ENCODE results near the gene PTS. TPM values are rescaled to one million over a fixed set of nuclear protein-coding genes. Genes with fewer than 3 reads are reported as not detected.

The PTS gene
- total RNA-seq, 1 experiment from 2014 or later: 48.6 TPM

DNA sequence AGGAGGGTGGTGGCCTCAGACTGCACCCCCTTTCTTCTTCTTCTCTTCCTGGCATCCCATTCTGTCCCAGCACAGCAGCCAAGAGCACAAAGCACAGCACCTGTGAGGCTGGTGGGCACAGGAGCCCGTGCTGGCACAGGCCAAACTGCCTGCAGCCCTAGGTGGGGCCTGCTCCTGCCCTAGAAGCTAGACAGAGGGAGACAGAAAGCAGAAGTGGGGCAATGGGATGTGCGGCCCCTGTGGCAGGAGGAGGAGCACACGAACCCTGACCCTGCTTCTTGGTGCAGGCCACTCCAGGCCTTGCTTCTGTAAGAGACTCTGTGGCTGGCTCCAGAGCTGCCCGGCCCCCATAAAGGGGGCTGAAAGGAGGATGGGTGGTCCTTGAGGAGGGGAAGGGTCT, 3.9 kb upstream of the PTS start:
- no peak overlapping the region for H3T11ph ChIP-seq (ENCODE audit: low read length)
- no peak overlapping the region for H3K14ac ChIP-seq (ENCODE audit: insufficient read depth, low read length)
- no peaks in the 10 kb centered on the region for H4K20me1 ChIP-seq (ENCODE audit: control insufficient read depth, insufficient read depth, insufficient read length)
- no peak overlapping the region for H4K91ac ChIP-seq (ENCODE audit: insufficient read length, low read depth, low read length)
- Mint-ChIP-seq H3K27me3 (ENCODE audit: low read depth) (peaks cover 21% of the 10 kb centered on the region), H3K9me3 (no peaks in the 10 kb centered on the region; a peak in 1 of 5 replicates), H3K36me3 (ENCODE audit: insufficient read depth in 1 of 3, low read depth in 3 of 3) (no peaks in the 10 kb centered on the region; a peak in 1 of 7 replicates), H3K4me3 (no peak overlapping the region), H3K4me1 (peaks cover 4% of the 10 kb centered on the region in 2 experiments), H3K27ac (no peak overlapping the region)
- WGBS (ENCODE audit: extremely low coverage, insufficient read length, low lambda C conversion rate): no CpG with 5 or more reads among the region's 4 CpGs
- no peak overlapping the region for H2BK12ac ChIP-seq (ENCODE audit: insufficient read length, low read depth, low read length)
- peaks cover 8% of the 10 kb centered on the region for H3K23me2 ChIP-seq (ENCODE audit: insufficient read length, low read depth, low read length, poor library complexity, severe bottlenecking)
- H2BK20ac ChIP-seq (ENCODE audit: low read depth, low read length, poor library complexity, severe bottlenecking): no peak overlapping the region
- H2BK15ac ChIP-seq (ENCODE audit: low read depth, low read length): no peak overlapping the region
- H3K23ac ChIP-seq (ENCODE audit: insufficient read length, low read depth, low read length): no peak overlapping the region
- H3K9ac ChIP-seq (ENCODE audit: extremely low read depth, insufficient read length, low read length): no peak overlapping the region
- no peak overlapping the region for H2AK5ac ChIP-seq (ENCODE audit: insufficient read length, low read length)
- no peak overlapping the region for H3K56ac ChIP-seq (ENCODE audit: insufficient read length, low read depth, low read length)
- H4K8ac ChIP-seq (replicated peaks; ENCODE audit: insufficient read length, low read depth, low read length): no peak overlapping the region
- no peak overlapping the region for H2BK120ac ChIP-seq (ENCODE audit: low read depth, low read length, poor library complexity, severe bottlenecking)
- no peak overlapping the region for H3K27ac ChIP-seq (ENCODE audit: insufficient read length, low read depth, low read length)
- H3K4ac ChIP-seq (ENCODE audit: low read depth, low read length): no peak overlapping the region
- no peaks in the 10 kb centered on the region; the same call in 1 of the 2 replicates for H3K79me2 ChIP-seq (ENCODE audit: insufficient read depth, low read length)
- H2AFZ ChIP-seq (ENCODE audit: low read length): no peak overlapping the region
- no peak overlapping the region for H3K18ac ChIP-seq (ENCODE audit: insufficient read length, low read depth, low read length)
- H3K9me3 ChIP-seq (ENCODE audit: control insufficient read depth, low read depth, low read length): no peaks in the 10 kb centered on the region
- no peak overlapping the region for H2BK5ac ChIP-seq (ENCODE audit: insufficient read length, low read length)
- no peak overlapping the region for H3K4me2 ChIP-seq (ENCODE audit: insufficient read depth, insufficient read length, low read length)
- H3K4me1 ChIP-seq (ENCODE audit: insufficient read depth, low read length): no peaks in the 10 kb centered on the region
- no peaks in the 10 kb centered on the region for H3K79me1 ChIP-seq (ENCODE audit: insufficient read depth, low read depth, low read length, poor library complexity, severe bottlenecking)
- H3K27me3 ChIP-seq (ENCODE audit: insufficient read depth, low read length): no peaks in the 10 kb centered on the region; the same call in 1 of the 2 replicates
- TF ChIP-seq, protein P1, sequence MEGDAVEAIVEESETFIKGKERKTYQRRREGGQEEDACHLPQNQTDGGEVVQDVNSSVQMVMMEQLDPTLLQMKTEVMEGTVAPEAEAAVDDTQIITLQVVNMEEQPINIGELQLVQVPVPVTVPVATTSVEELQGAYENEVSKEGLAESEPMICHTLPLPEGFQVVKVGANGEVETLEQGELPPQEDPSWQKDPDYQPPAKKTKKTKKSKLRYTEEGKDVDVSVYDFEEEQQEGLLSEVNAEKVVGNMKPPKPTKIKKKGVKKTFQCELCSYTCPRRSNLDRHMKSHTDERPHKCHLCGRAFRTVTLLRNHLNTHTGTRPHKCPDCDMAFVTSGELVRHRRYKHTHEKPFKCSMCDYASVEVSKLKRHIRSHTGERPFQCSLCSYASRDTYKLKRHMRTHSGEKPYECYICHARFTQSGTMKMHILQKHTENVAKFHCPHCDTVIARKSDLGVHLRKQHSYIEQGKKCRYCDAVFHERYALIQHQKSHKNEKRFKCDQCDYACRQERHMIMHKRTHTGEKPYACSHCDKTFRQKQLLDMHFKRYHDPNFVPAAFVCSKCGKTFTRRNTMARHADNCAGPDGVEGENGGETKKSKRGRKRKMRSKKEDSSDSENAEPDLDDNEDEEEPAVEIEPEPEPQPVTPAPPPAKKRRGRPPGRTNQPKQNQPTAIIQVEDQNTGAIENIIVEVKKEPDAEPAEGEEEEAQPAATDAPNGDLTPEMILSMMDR (conservative IDR thresholded peaks at IDR 0.05): no peak
- DNase-seq: no peak
- no peak overlapping the region for H4K5ac ChIP-seq (ENCODE audit: insufficient read length, low read depth, low read length)

Data from H9 (cell line).